ENCODE results near the gene SNX2. TPM values are rescaled to one million over a fixed set of nuclear protein-coding genes. Genes with fewer than 3 reads are reported as not detected.

Gene SNX2
- total and polyA plus RNA-seq, 4 donors = 30.9 to 102 (median 72.0) TPM

- Histone ChIP-seq H3K27me3 (ENCODE audit: control insufficient read depth in 3 of 3, insufficient read depth in 3 of 3, low read length in 2 of 3) (no peaks in the 10 kb centered on the region), H3K4me1 (ENCODE audit: control insufficient read depth in 5 of 5, insufficient read depth in 5 of 5, low read length in 5 of 5) (no peaks in the 10 kb centered on the region), H3K27ac (ENCODE audit: low read depth in 1 of 2, low read length in 1 of 2) (no peak overlapping the region), H3K36me3 (ENCODE audit: control insufficient read depth in 4 of 4, insufficient read depth in 4 of 4, low read length in 4 of 4) (no peaks in the 10 kb centered on the region), H3K9ac (ENCODE audit: insufficient read depth in 1 of 2, low read length in 2 of 2) (no peak overlapping the region), H3K9me3 (ENCODE audit: control insufficient read depth in 4 of 4, insufficient read depth in 3 of 4, low read length in 3 of 4) (no peaks in the 10 kb centered on the region), H3K4me3 (no peak overlapping the region)
- no peak for TF ChIP-seq CTCF (IDR thresholded peaks at IDR 0.05; ENCODE audit: control extremely low read depth, extremely low read depth)
- 74 to 76% methylated on average over 7 of the region's 7 CpGs for WGBS, 2 donors
- DNase-seq (peak in 2 of 3 donors; percentile 30), ATAC-seq (ENCODE audit: insufficient read depth, low FRiP score) (no peak)
These were observed 23.5 kb upstream of the SNX2 start for GRCh38 chr5:122751293-122751782.

GRCh38 chr5:122753500-122753899 is 21.4 kb upstream of the SNX2 start:
- no peak overlapping the region for H3K9ac ChIP-seq (ENCODE audit: insufficient read depth in 1 of 2, low read length in 2 of 2)
- ATAC-seq (ENCODE audit: insufficient read depth, low FRiP score) (no peak), DNase-seq (no peak)
- no peaks in the 10 kb centered on the region for H3K36me3 ChIP-seq (ENCODE audit: control insufficient read depth in 4 of 4, insufficient read depth in 4 of 4, low read length in 4 of 4)
- H3K27ac ChIP-seq (ENCODE audit: low read depth in 1 of 2, low read length in 1 of 2) = no peak overlapping the region
- no peaks in the 10 kb centered on the region for H3K27me3 ChIP-seq (ENCODE audit: control insufficient read depth in 3 of 3, insufficient read depth in 3 of 3, low read length in 2 of 3)
- no peaks in the 10 kb centered on the region for H3K4me1 ChIP-seq (ENCODE audit: control insufficient read depth in 5 of 5, insufficient read depth in 5 of 5, low read length in 5 of 5)
- no peaks in the 10 kb centered on the region for H3K9me3 ChIP-seq (ENCODE audit: control insufficient read depth in 4 of 4, insufficient read depth in 3 of 4, low read length in 3 of 4)
- no peak for TF ChIP-seq CTCF (IDR thresholded peaks at IDR 0.05; ENCODE audit: control extremely low read depth, extremely low read depth)
- no peak overlapping the region for H3K4me3 ChIP-seq

- ATAC-seq (ENCODE audit: insufficient read depth, low FRiP score) (no peak), DNase-seq (no peak)
- Histone ChIP-seq H3K4me1 (ENCODE audit: control insufficient read depth in 5 of 5, insufficient read depth in 5 of 5, low read length in 5 of 5) (no peaks in the 10 kb centered on the region), H3K4me3 (no peak overlapping the region), H3K27ac (ENCODE audit: low read depth in 1 of 2, low read length in 1 of 2) (no peak overlapping the region), H3K9ac (ENCODE audit: insufficient read depth in 1 of 2, low read length in 2 of 2) (no peak overlapping the region), H3K36me3 (ENCODE audit: control insufficient read depth in 4 of 4, insufficient read depth in 4 of 4, low read length in 4 of 4) (no peaks in the 10 kb centered on the region), H3K9me3 (ENCODE audit: control insufficient read depth in 4 of 4, insufficient read depth in 3 of 4, low read length in 3 of 4) (no peaks in the 10 kb centered on the region), H3K27me3 (ENCODE audit: control insufficient read depth in 3 of 3, insufficient read depth in 3 of 3, low read length in 2 of 3) (no peaks in the 10 kb centered on the region)
- WGBS, 2 donors = 89 to 94% methylated on average over 2 of the region's 2 CpGs
- no peak for TF ChIP-seq CTCF (IDR thresholded peaks at IDR 0.05; ENCODE audit: control extremely low read depth, extremely low read depth)
These were observed 19.1 kb upstream of the SNX2 start for GRCh38 chr5:122755783-122756182.

GRCh38 chr5:122756264-122756911 is 18.5 kb upstream of the SNX2 start:
- H3K9me3 ChIP-seq (ENCODE audit: control insufficient read depth in 4 of 4, insufficient read depth in 3 of 4, low read length in 3 of 4) = no peaks in the 10 kb centered on the region
- no peaks in the 10 kb centered on the region for H3K36me3 ChIP-seq (ENCODE audit: control insufficient read depth in 4 of 4, insufficient read depth in 4 of 4, low read length in 4 of 4)
- H3K9ac ChIP-seq (ENCODE audit: insufficient read depth in 1 of 2, low read length in 2 of 2) = no peak overlapping the region
- peak overlapping the region in 1 of 2 donors; percentile 21 for H3K27ac ChIP-seq (ENCODE audit: low read depth in 1 of 2, low read length in 1 of 2)
- ATAC-seq (ENCODE audit: insufficient read depth, low FRiP score) = peak; percentile 62
- H3K4me3 ChIP-seq = no peak overlapping the region
- WGBS, 2 donors = 58 to 60% methylated on average over 2 of the region's 2 CpGs
- TF ChIP-seq CTCF (IDR thresholded peaks at IDR 0.05; ENCODE audit: control extremely low read depth, extremely low read depth) = no peak
- H3K27me3 ChIP-seq (ENCODE audit: control insufficient read depth in 3 of 3, insufficient read depth in 3 of 3, low read length in 2 of 3) = no peaks in the 10 kb centered on the region
- H3K4me1 ChIP-seq (ENCODE audit: control insufficient read depth in 5 of 5, insufficient read depth in 5 of 5, low read length in 5 of 5) = no peaks in the 10 kb centered on the region
- DNase-seq = peak in 2 of 3 donors; percentile 36 to 61

Measured in lung (tissue), 12 donors.